Body of pancreas (tissue), 4 donors: ENCODE data around the gene TBC1D9.

Source experiments
- POLR2A ChIP-seq, 3 donors: fragments of 450-650 bp; IDR thresholded peaks; one replicate each; pipeline ENCODE4 v1.6.1; 2016; ENCODE audit warnings: antibody characterized with exemption in 3 of 3, mild to moderate bottlenecking in 2 of 3
- TF ChIP-seq, protein P1 (sequence below), 7 experiments: fragments of 450-650 bp in 4 of 7; fragments of 200-600 bp in 3 of 7; sonication (generic) in 3 of 7; IDR thresholded peaks; one replicate each; pipeline ENCODE4 v1.5.1; 2016 to 2019; ENCODE audit warnings: antibody characterized with exemption in 7 of 7

DNA sequence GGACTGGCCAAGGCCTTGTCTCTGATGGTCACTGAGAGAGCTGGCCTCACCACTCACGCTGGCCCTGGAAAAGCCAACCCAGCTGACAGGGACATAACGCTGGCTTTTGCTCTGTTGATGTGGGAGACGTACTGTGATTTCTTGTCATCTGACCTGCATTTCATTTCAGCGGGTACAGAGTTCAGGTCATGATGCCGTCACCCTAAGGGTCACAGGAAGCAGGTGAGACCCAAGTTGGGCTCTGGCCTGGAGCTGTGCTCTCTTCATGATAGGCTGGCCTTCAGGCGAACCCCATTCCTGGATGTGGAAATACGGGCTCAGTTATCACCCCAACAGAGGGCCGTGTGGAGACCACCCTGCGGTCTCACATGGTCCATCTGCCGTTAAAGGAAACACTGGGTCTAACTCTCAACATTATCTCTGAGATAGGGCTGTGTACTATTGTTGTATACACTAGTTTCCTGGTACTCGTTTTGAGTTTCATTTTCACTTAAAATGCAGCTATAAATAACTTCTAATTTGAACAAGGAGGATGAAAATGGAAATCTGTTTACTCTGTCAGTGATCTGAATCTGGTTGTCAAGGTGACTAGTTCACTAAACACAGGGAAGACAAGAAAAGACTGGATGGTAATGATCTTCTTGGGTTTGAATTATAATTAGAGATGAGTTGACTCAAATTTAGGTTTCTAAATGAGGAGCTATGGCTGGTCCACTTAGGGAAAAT is 89.1 kb downstream of the TBC1D9 start:
- TF ChIP-seq, protein P1, sequence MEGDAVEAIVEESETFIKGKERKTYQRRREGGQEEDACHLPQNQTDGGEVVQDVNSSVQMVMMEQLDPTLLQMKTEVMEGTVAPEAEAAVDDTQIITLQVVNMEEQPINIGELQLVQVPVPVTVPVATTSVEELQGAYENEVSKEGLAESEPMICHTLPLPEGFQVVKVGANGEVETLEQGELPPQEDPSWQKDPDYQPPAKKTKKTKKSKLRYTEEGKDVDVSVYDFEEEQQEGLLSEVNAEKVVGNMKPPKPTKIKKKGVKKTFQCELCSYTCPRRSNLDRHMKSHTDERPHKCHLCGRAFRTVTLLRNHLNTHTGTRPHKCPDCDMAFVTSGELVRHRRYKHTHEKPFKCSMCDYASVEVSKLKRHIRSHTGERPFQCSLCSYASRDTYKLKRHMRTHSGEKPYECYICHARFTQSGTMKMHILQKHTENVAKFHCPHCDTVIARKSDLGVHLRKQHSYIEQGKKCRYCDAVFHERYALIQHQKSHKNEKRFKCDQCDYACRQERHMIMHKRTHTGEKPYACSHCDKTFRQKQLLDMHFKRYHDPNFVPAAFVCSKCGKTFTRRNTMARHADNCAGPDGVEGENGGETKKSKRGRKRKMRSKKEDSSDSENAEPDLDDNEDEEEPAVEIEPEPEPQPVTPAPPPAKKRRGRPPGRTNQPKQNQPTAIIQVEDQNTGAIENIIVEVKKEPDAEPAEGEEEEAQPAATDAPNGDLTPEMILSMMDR (IDR thresholded peaks at IDR 0.05): no peak
- TF ChIP-seq POLR2A (IDR thresholded peaks at IDR 0.05): no peak
